Sigmoid colon (tissue), 4 donors: ENCODE measurements around the gene SUSD3.

Experiments used
- CTCF ChIP-seq, 4 experiments: fragments of 450-650 bp in 3 of 4; fragments of 200-600 bp in 1 of 4; IDR thresholded peaks; one replicate each; pipeline ENCODE4 v1.5.1; 2016 to 2019; ENCODE audit warnings: antibody characterized with exemption in 4 of 4, mild to moderate bottlenecking in 3 of 4, moderate library complexity in 2 of 4
- EP300 ChIP-seq, 4 donors: sonication (generic); formaldehyde crosslinking; IDR thresholded peaks; one replicate each; pipeline ENCODE4 v1.6.1; 2017; ENCODE audit warnings: antibody characterized with exemption in 4 of 4

GRCh38 chr9:93083592-93084470 lies 25.3 kb downstream of the SUSD3 start:
- TF ChIP-seq CTCF (IDR thresholded peaks at IDR 0.05) (no peak), EP300 (IDR thresholded peaks at IDR 0.05) (no peak)
